GM12872 (cell line): ENCODE data around the gene CLEC3B.

ENCODE experiments used
- CTCF ChIP-seq: IDR thresholded peaks from 3 replicates; pipeline ENCODE4 v1.5.1; 2011; ENCODE audit warnings: low read depth, mild to moderate bottlenecking, low read length, moderate library complexity; ENCODE audit not compliant: insufficient read depth

CLEC3B gene

DNA sequence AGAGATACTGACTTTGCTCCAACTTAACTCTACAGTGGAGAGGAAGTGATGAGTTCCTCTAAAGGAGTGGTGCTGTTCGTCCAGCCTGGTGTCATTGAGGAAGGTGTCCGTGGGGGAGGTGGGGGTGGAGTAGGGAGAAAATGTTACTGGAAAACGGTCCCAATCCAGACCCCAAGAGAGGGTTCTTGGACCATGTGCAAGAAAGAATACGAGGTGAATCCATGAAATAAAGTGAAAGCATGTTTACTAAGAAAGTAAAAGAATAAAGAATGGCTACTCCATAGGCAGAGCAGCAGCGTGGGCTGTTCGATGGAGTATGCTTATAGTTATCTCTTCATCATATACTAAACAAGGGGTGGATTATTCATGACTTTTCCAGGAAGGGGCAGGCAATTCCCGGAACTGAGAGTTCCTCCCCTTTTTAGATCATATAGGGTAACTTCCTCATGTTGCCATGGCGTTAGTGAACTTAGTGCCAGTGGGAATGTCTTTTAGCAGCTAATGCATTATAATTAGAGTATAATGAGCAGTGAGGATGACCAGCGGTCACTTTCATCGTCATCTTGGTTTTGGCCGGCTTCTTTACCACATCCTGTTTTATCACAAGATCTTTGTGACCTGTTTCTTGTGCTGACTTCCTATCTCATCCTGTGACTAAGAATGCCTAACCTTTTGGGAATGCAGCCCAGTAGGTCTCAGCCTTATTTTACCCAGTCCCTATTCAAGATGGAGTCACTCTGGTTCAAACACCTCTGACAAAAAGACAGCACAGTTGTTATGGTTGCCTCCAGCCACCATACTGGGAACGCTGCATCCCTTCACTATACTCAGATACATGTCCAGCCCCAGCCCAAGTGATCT lies 38.6 kb downstream of the CLEC3B start:
- TF ChIP-seq CTCF, result no peak

GRCh38 chr3:45065373-45065720 lies 39.2 kb downstream of the CLEC3B start:
- TF ChIP-seq CTCF, result no peak

DNA sequence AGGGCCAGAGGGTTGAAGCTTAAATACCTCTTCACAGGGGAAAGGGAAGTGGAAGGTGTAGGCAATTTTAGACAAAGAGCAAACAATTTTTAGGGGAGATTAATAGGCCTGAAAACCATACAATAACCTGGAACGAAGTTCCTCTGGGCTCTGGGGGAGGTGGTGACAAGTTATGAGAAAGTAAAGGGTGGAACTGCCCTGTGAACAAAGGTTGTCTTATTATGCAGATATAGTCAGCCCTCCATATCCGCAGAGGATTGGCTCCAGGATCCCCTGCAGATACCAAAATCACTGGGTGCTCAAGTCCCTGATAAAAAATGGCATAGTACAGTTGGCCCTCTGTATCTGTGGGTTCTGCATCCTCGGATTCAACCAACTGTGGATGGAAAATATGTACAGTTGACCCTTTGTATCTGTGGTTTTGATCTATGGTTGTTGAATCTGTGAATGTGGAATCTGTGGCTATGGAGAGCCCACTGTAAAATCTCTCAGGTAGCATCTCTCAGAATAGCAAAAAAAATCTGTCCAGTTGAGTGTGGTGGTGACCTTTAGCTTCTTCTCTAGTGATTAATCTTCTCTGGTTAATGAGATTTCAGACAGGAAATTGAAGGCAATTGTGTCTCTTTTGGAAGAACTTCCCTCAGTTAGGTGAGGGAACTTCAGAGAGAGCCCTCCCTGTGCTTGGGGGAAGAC lies 40.2 kb downstream of the CLEC3B start:
- no peak for TF ChIP-seq CTCF

DNA sequence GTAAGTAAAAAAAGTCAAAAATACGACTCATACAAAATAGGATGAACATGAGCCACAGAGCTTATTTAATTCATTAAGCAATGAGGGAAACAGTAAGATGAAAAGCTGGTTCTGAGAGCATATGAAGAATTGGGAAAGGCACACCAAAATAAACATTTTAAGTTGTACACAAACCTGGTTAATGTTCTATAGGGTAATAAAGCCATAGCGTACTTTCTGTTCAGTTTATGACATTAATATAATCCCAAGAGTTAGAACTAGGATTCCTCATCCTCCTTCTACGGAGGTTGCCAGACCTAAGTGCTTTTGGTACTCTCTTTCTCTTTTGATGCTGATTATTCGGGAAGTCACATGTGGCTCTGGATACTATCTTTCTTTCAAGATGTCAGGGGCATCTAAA lies 41.4 kb downstream of the CLEC3B start:
- no peak for TF ChIP-seq CTCF

- TF ChIP-seq CTCF, result no peak
These were observed 41.8 kb downstream of the CLEC3B start for GRCh38 chr3:45067941-45068340.

- TF ChIP-seq CTCF, result no peak
These were observed 45.0 kb downstream of the CLEC3B start for GRCh38 chr3:45071075-45071474.

- TF ChIP-seq CTCF, result no peak
These were observed 49.9 kb downstream of the CLEC3B start for GRCh38 chr3:45075821-45076625.
